GM12872 (cell line): ENCODE results near the gene LMF2.

Experiments used
- CTCF ChIP-seq: IDR thresholded peaks from 3 replicates; pipeline ENCODE4 v1.5.1; 2011; ENCODE audit warnings: low read depth, mild to moderate bottlenecking, low read length, moderate library complexity; ENCODE audit not compliant: insufficient read depth

LMF2 gene

DNA sequence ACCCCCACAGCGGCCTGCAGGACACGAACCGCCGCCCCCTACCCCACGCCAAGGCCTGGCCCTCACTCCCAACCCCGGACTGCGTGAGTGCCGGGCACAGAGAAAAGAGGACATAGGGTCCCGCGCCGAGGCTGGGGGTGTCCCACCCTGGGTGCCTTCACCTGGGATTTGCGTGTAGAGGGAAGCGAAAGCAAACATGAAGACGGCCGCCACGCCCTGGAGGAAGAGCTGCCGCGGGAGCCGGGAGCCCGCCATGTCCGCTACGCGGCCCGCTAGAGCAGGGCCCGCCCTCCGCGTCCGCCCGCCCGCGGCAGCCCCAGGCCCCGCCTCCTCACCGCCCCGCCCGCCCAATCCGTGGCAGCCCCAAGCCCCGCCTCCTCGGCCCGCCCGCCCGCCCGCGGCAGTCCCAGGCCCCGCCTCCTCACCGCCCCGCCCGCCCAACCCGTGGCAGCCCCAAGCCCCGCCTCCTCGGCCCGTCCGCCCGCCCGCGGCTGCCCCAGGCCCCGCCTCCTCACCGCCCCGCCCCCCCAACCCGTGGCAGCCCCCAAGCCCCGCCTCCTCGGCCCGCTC lies at the start of gene LMF2:
Gene LMF2, minus strand, starts transcription at position 282 of the 570 bp plus-strand sequence. Its CDS starts 27 bp downstream, at position 255.
- TF ChIP-seq CTCF = no peak

DNA sequence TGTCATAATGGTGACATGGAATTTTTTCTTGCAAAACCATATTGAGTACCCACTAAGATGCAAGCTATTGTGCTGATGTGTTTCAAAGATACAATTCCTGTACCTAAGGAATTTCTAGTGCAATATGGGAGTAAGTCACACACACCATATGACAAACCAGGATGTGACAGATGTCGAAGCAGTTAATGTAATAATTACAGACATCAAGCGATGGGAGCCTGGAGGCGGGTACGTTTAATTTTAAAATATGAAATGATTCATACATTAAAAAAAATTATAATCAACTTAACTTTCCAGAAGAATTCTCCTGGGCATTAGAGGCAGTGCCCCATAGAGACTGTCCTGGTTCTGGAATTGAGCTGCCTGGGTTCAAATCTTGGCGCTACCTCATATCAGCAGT lies 49.2 kb upstream of the LMF2 start:
- TF ChIP-seq CTCF = no peak

- TF ChIP-seq CTCF = no peak
Measured at GRCh38 chr22:50553310-50553709, 45.8 kb upstream of the LMF2 start.

- no peak for TF ChIP-seq CTCF
Measured at GRCh38 chr22:50551160-50551752, 43.8 kb upstream of the LMF2 start.

- no peak for TF ChIP-seq CTCF
Measured at GRCh38 chr22:50550395-50550794, 42.9 kb upstream of the LMF2 start.

DNA sequence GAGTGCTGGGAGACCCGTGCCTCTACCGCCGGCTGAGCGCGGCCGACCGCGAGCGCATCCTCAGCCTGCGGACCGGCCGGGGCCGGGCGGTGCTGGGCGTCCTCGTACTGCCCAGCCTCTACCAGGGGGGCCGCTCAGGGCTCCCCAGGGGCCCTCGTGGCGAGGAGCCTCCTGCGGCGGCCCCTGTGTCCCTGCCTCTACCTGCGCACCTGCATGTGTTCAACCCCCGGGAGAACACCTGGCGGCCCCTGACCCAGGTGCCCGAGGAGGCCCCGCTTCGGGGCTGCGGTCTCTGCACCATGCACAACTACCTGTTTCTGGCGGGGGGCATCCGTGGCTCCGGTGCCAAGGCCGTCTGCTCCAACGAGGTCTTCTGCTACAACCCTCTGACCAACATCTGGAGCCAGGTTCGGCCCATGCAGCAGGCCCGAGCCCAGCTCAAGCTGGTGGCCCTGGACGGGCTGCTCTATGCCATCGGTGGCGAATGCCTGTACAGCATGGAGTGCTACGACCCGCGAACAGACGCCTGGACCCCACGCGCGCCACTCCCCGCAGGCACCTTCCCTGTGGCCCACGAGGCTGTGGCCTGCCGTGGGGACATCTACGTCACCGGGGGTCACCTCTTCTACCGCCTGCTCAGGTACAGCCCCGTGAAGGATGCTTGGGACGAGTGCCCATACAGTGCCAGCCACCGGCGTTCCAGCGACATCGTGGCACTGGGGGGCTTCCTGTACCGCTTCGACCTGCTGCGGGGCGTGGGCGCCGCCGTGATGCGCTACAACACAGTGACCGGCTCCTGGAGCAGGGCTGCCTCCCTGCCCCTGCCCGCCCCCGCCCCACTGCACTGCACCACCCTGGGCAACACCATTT lies 41.7 kb upstream of the LMF2 start:
- TF ChIP-seq CTCF = no peak
